AG09309 (cell line): ENCODE data around the gene GJB1.
"Not testable (repeated sequence)": the region's sequence is repeated elsewhere in the genome, so short reads cannot be mapped to it uniquely, and the experiment has no call there.

Source experiments
- DNase-seq: peaks from one replicate; pipeline ENCODE4 v3.0.0-alpha.2; 2010; ENCODE audit warnings: low read depth
- H3K4me3 ChIP-seq: 2 replicates; pipeline ENCODE4 v1.5.1; 2011; ENCODE audit warnings: mild to moderate bottlenecking, low read depth, low read length, moderate library complexity; ENCODE audit not compliant: control insufficient read depth
- CTCF ChIP-seq: IDR thresholded peaks from 2 replicates; pipeline ENCODE4 v1.5.1; 2011; ENCODE audit warnings: mild to moderate bottlenecking, low read depth, low read length, inconsistent platforms; ENCODE audit not compliant: insufficient read depth, control insufficient read depth; ENCODE audit errors: missing control alignments

Gene GJB1

GRCh38 chrX:71252221-71252620, 29.2 kb downstream of the GJB1 start:
- no peak for TF ChIP-seq CTCF
- no peak overlapping the region for H3K4me3 ChIP-seq

GRCh38 chrX:71253253-71254091, 30.4 kb downstream of the GJB1 start:
- TF ChIP-seq CTCF, result peak; percentile 60
- DNase-seq, result no peak
- peak overlapping the region; percentile 78 for H3K4me3 ChIP-seq

More at GRCh38 chrX:71252221-71252620, 29.2 kb downstream of the GJB1 start:
- no peak for DNase-seq

- peak; percentile 31 for DNase-seq
- peak within 1 kb of the TSS; percentile 78 for H3K4me3 ChIP-seq
- no peak for TF ChIP-seq CTCF
Measured at GRCh38 chrX:71254092-71254963, 31.3 kb downstream of the GJB1 start, which contains the start of gene ZMYM3. ZMYM3 (minus strand) TSS chrX:71254140; CDS start chrX:71253255, 885 bp downstream.

GRCh38 chrX:71256051-71256450, 33.0 kb downstream of the GJB1 start:
- no peak overlapping the region for H3K4me3 ChIP-seq
- no peak for TF ChIP-seq CTCF
- no peak for DNase-seq

- H3K4me3 ChIP-seq, result no peak overlapping the region
- no peak for TF ChIP-seq CTCF
- no peak for DNase-seq
Measured at GRCh38 chrX:71256856-71257255, 33.8 kb downstream of the GJB1 start.

- H3K4me3 ChIP-seq, DNase-seq: not testable (repeated sequence)
Measured at GRCh38 chrX:71268624-71269023, 45.6 kb downstream of the GJB1 start.
